Measurements from ENCODE around the gene ERCC2.
A peak's percentile ranks its signal among the peaks of the same experiment; 100 is the strongest.
"Not testable (repeated sequence)": the region's sequence is repeated elsewhere in the genome, so short reads cannot be mapped to it uniquely, and the experiment has no call there.

The ERCC2 gene

GRCh38 chr19:45340232-45340898 lies 30.0 kb downstream of the ERCC2 start, which contains the start of gene KLC3:
Gene KLC3, plus strand, starts transcription at chr19:45340750. Its CDS starts 4,792 bp downstream, at chr19:45345542.
- H3K27me3 ChIP-seq: peaks cover 14 to 23% (median 18%) of the 10 kb centered on the region in 11 experiments
- H3K4me1 ChIP-seq: peaks cover 4 to 17% (median 8%) of the 10 kb centered on the region in 10 experiments; a peak in 16 of 20 replicates
- peak within 1 kb of the TSS; percentile 38 to 66 (median 50) for H3K4me3 ChIP-seq
- peak within 1 kb of the TSS; percentile 13 to 66 (median 44); a peak in 15 of 22 replicates for H3K9ac ChIP-seq
- H4K20me1 ChIP-seq: no peaks in the 10 kb centered on the region
- peak within 1 kb of the TSS; percentile 80 to 92 (median 86) for H3K4me2 ChIP-seq
- H3K36me3 ChIP-seq: no peaks in the 10 kb centered on the region
- no peaks in the 10 kb centered on the region for H3K9me3 ChIP-seq (replicated peaks in 1 of 11)
- H3K27ac ChIP-seq: no peak within 1 kb of the TSS
- no peak for TF ChIP-seq Cebpa-rat (IDR thresholded peaks at IDR 0.05)

GRCh38 chr19:45339629-45340028 lies 30.7 kb downstream of the ERCC2 start:
- Histone ChIP-seq H3K36me3 (no peaks in the 10 kb centered on the region), H3K9me3 (replicated peaks in 1 of 11) (no peaks in the 10 kb centered on the region), H3K4me2 (no peak overlapping the region), H3K9ac (no peak overlapping the region), H3K27ac (no peak overlapping the region), H3K4me1 (peaks cover 4 to 17% (median 8%) of the 10 kb centered on the region in 10 experiments; a peak in 16 of 20 replicates), H4K20me1 (no peaks in the 10 kb centered on the region), H3K27me3 (peaks cover 14 to 23% (median 18%) of the 10 kb centered on the region in 11 experiments), H3K4me3 (no peak overlapping the region)
- TF ChIP-seq Cebpa-rat (IDR thresholded peaks at IDR 0.05): no peak

GRCh38 chr19:45336696-45337251 lies 33.6 kb downstream of the ERCC2 start:
- peaks cover 14 to 20% (median 18%) of the 10 kb centered on the region in 11 experiments for H3K27me3 ChIP-seq
- no peaks in the 10 kb centered on the region for H4K20me1 ChIP-seq
- peaks cover 4 to 17% (median 8%) of the 10 kb centered on the region in 10 experiments; a peak in 16 of 20 replicates for H3K4me1 ChIP-seq
- no peak for TF ChIP-seq Cebpa-rat (IDR thresholded peaks at IDR 0.05)
- no peaks in the 10 kb centered on the region for H3K36me3 ChIP-seq
- no peaks in the 10 kb centered on the region for H3K9me3 ChIP-seq (replicated peaks in 1 of 11)
- H3K4me2 ChIP-seq: no peak overlapping the region
- H3K9ac ChIP-seq: no peak overlapping the region
- H3K27ac ChIP-seq: no peak overlapping the region
- H3K4me3 ChIP-seq: no peak overlapping the region

GRCh38 chr19:45334881-45335280 lies 35.5 kb downstream of the ERCC2 start:
- H3K4me1 ChIP-seq: peaks cover 0 to 15% (median 0%) of the 10 kb centered on the region in 10 experiments; a peak in 9 of 20 replicates
- not testable (repeated sequence) for H3K9me3 ChIP-seq (replicated peaks in 1 of 11); H3K27ac ChIP-seq; H3K4me3 ChIP-seq; H3K4me2 ChIP-seq; H3K9ac ChIP-seq; H4K20me1 ChIP-seq; H3K27me3 ChIP-seq; H3K36me3 ChIP-seq

- no peak overlapping the region; a peak in 1 of 22 replicates for H3K4me2 ChIP-seq
- H3K27ac ChIP-seq: no peak overlapping the region
- no peaks in the 10 kb centered on the region for H3K9me3 ChIP-seq (replicated peaks in 1 of 11)
- H3K4me3 ChIP-seq: no peak overlapping the region
- no peak overlapping the region for H3K9ac ChIP-seq
- H4K20me1 ChIP-seq: no peaks in the 10 kb centered on the region
- peaks cover 0 to 15% (median 0%) of the 10 kb centered on the region in 10 experiments; a peak in 9 of 20 replicates for H3K4me1 ChIP-seq
- H3K27me3 ChIP-seq: no peaks in the 10 kb centered on the region
- no peak for TF ChIP-seq Cebpa-rat (IDR thresholded peaks at IDR 0.05)
- H3K36me3 ChIP-seq: no peaks in the 10 kb centered on the region
Measured at GRCh38 chr19:45333609-45334303, 36.6 kb downstream of the ERCC2 start.

- Histone ChIP-seq H3K27me3 (no peaks in the 10 kb centered on the region), H3K4me1 (peaks cover 0 to 23% (median 6%) of the 10 kb centered on the region in 10 experiments; a peak in 16 of 20 replicates), H4K20me1 (no peaks in the 10 kb centered on the region), H3K4me3 (no peak overlapping the region), H3K9me3 (replicated peaks in 1 of 11) (no peaks in the 10 kb centered on the region), H3K9ac (no peak overlapping the region), H3K36me3 (no peaks in the 10 kb centered on the region), H3K27ac (no peak overlapping the region), H3K4me2 (no peak overlapping the region)
- TF ChIP-seq Cebpa-rat (IDR thresholded peaks at IDR 0.05): no peak
Measured at GRCh38 chr19:45331411-45331810, 39.0 kb downstream of the ERCC2 start.

GRCh38 chr19:45327404-45328143 lies 42.8 kb downstream of the ERCC2 start:
- Histone ChIP-seq H3K27ac (no peak overlapping the region), H3K27me3 (peaks cover 0 to 18% (median 0%) of the 10 kb centered on the region in 11 experiments; a peak in 4 of 22 replicates), H3K36me3 (no peaks in the 10 kb centered on the region), H3K4me2 (no peak overlapping the region), H3K9me3 (replicated peaks in 1 of 11) (no peaks in the 10 kb centered on the region), H3K4me1 (peaks cover 13 to 49% (median 31%) of the 10 kb centered on the region in 10 experiments; a peak in 19 of 20 replicates), H3K4me3 (no peak overlapping the region), H3K9ac (no peak overlapping the region), H4K20me1 (peaks cover 0 to 6% (median 0%) of the 10 kb centered on the region in 11 experiments; a peak in 1 of 22 replicates)
- no peak for TF ChIP-seq Cebpa-rat (IDR thresholded peaks at IDR 0.05)

GRCh38 chr19:45324349-45324907 lies 45.9 kb downstream of the ERCC2 start:
- peaks cover 13 to 47% (median 38%) of the 10 kb centered on the region in 10 experiments; a peak in 19 of 20 replicates for H3K4me1 ChIP-seq
- peaks cover 0 to 18% (median 0%) of the 10 kb centered on the region in 11 experiments; a peak in 4 of 22 replicates for H3K27me3 ChIP-seq
- H3K4me2 ChIP-seq: peak overlapping the region; percentile 52 to 95 (median 83)
- H3K9ac ChIP-seq: no peak overlapping the region
- no peak overlapping the region for H3K4me3 ChIP-seq
- H4K20me1 ChIP-seq: peaks cover 0 to 6% (median 0%) of the 10 kb centered on the region in 11 experiments; a peak in 1 of 22 replicates
- TF ChIP-seq Cebpa-rat (IDR thresholded peaks at IDR 0.05): no peak
- no peaks in the 10 kb centered on the region for H3K9me3 ChIP-seq (replicated peaks in 1 of 11)
- no peak overlapping the region for H3K27ac ChIP-seq
- no peaks in the 10 kb centered on the region for H3K36me3 ChIP-seq
